ENCODE measurements around the gene PCNX2.

PCNX2 gene

GRCh38 chr1:232999956-233000625 lies 295.4 kb downstream of the PCNX2 start:
- no peak for DNase-seq

- no peak for DNase-seq
Observed at GRCh38 chr1:232998646-232999045, 296.9 kb downstream of the PCNX2 start.

GRCh38 chr1:232998138-232998537 lies 297.4 kb downstream of the PCNX2 start:
- DNase-seq: no peak

- DNase-seq: no peak
Observed at GRCh38 chr1:232996143-232996542, 299.4 kb downstream of the PCNX2 start.

GRCh38 chr1:232995189-232995588 lies 300.3 kb downstream of the PCNX2 start:
- no peak for DNase-seq

- DNase-seq: no peak
Observed at GRCh38 chr1:232993555-232993954, 302.0 kb downstream of the PCNX2 start.

GRCh38 chr1:232992227-232992626 lies 303.3 kb downstream of the PCNX2 start:
- DNase-seq: no peak

GRCh38 chr1:232991238-232991637 lies 304.3 kb downstream of the PCNX2 start:
- no peak for DNase-seq

GRCh38 chr1:232990176-232991128 lies 305.1 kb downstream of the PCNX2 start:
- no peak for DNase-seq

GRCh38 chr1:232988572-232989040 lies 306.9 kb downstream of the PCNX2 start:
- DNase-seq: no peak

- DNase-seq: no peak
Observed at GRCh38 chr1:232987774-232988140, 307.8 kb downstream of the PCNX2 start.

- no peak for DNase-seq
Observed at GRCh38 chr1:232987046-232987773, 308.3 kb downstream of the PCNX2 start.

- DNase-seq: no peak
Observed at GRCh38 chr1:232986527-232986922, 309.0 kb downstream of the PCNX2 start.

- DNase-seq: no peak
Observed at GRCh38 chr1:232985882-232986526, 309.5 kb downstream of the PCNX2 start.

GRCh38 chr1:232984577-232985425 lies 310.7 kb downstream of the PCNX2 start:
- no peak for DNase-seq

GRCh38 chr1:232983817-232984567 lies 311.5 kb downstream of the PCNX2 start:
- DNase-seq: no peak

GRCh38 chr1:232983375-232983774 lies 312.1 kb downstream of the PCNX2 start:
- DNase-seq: no peak

GRCh38 chr1:232982238-232982944 lies 313.1 kb downstream of the PCNX2 start:
- no peak for DNase-seq

- no peak for DNase-seq
Observed at GRCh38 chr1:232980986-232981560, 314.5 kb downstream of the PCNX2 start.

All from NCI-H2081 (cell line).